ENCODE results near the gene TMEM202.

TMEM202 gene, protein sequence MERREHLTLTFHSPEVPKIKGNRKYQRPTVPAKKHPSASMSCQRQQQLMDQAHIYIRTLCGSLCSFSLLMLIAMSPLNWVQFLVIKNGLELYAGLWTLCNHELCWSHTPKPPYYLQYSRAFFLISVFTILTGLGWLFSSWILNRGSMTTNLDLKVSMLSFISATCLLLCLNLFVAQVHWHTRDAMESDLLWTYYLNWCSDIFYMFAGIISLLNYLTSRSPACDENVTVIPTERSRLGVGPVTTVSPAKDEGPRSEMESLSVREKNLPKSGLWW

DNA sequence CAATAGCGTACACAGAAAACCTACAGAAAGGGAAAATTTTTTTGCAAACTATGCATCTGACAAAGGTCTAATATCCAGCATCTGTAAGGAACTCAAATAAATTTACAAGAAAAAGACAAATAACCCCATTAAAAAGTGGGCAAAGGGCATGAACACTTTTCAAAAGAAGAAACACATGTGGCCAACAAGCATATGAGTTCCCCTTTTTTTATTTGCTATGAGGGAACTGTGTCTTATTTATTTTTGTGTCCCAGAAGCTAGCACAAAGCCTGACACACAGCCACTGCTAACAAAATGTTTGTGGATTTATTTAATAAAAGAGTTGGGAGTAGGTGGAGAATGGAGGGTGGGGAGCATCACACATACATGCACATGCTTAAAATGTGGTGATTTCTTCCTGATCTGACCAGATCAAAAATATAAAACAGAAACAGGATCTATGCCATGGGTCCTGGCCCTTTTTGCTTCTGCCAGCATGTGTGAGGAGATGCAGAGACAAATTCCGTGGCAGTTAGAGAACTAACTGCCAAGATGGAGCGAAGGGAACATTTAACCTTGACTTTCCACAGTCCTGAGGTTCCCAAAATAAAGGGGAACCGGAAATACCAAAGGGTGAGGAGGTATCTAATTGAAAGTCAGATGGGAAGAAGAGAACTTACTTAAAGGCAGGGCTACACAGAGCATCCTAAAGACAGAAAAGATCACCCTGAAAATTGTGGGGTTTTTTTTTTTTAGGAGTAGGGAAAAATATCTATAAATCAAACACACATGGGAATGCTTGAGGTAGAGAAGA, at the start of gene TMEM202:
TSS of gene TMEM202 (plus strand) at position 510 of the 793 bp plus-strand sequence. CDS start at position 532, 22 bp downstream.
- Histone ChIP-seq H3K4me1 (ENCODE audit: insufficient read depth, low read length, severe bottlenecking) (no peaks in the 10 kb centered on the region), H3K4me3 (ENCODE audit: low read depth, low read length, poor library complexity, severe bottlenecking) (no peak within 1 kb of the TSS), H3K36me3 (ENCODE audit: insufficient read depth, low read length) (no peaks in the 10 kb centered on the region), H3F3A (ENCODE audit: insufficient read depth, low read length) (no peaks in the 10 kb centered on the region), H3K4me2 (ENCODE audit: low read length) (no peak within 1 kb of the TSS), H2AFZ (ENCODE audit: low read length) (no peak within 1 kb of the TSS), H3K79me2 (ENCODE audit: insufficient read depth, low read length) (no peaks in the 10 kb centered on the region), H4K20me1 (ENCODE audit: insufficient read depth, low read length) (no peaks in the 10 kb centered on the region), H3K27ac (ENCODE audit: low read depth, low read length, poor library complexity, severe bottlenecking) (no peak within 1 kb of the TSS), H3K9me3 (ENCODE audit: low read length) (no peaks in the 10 kb centered on the region), H3K27me3 (ENCODE audit: insufficient read depth, low read length) (no peaks in the 10 kb centered on the region), H3K9ac (ENCODE audit: low read length) (no peak within 1 kb of the TSS), H3K9me2 (ENCODE audit: low read depth, low read length) (no peaks in the 10 kb centered on the region)
- no peak for TF ChIP-seq EZH2 (IDR thresholded peaks at IDR 0.05; ENCODE audit: borderline replicate concordance, low read length)
- TF ChIP-seq, protein P1, sequence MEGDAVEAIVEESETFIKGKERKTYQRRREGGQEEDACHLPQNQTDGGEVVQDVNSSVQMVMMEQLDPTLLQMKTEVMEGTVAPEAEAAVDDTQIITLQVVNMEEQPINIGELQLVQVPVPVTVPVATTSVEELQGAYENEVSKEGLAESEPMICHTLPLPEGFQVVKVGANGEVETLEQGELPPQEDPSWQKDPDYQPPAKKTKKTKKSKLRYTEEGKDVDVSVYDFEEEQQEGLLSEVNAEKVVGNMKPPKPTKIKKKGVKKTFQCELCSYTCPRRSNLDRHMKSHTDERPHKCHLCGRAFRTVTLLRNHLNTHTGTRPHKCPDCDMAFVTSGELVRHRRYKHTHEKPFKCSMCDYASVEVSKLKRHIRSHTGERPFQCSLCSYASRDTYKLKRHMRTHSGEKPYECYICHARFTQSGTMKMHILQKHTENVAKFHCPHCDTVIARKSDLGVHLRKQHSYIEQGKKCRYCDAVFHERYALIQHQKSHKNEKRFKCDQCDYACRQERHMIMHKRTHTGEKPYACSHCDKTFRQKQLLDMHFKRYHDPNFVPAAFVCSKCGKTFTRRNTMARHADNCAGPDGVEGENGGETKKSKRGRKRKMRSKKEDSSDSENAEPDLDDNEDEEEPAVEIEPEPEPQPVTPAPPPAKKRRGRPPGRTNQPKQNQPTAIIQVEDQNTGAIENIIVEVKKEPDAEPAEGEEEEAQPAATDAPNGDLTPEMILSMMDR (IDR thresholded peaks at IDR 0.05; ENCODE audit: low read length): no peak

DNA sequence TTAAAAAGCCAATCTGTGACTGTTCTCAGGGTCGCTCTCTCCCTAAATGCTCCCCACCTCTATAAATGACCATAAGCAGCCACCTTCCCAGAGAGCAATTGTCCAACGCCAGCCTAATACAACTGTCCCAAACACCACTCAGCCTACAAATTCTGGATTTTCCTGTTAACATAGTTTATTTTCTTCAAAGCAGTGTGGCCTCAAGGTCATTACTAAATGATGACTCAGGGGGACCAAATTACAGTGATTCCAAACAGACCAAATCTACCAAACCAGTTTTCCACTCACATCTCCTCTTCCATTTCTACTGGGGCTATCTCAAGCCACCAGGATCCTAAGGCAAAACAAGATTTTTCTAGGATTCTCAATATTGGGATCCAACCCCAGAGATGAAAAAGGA, 44.8 kb upstream of the TMEM202 start:
- H3F3A ChIP-seq (ENCODE audit: insufficient read depth, low read length): no peaks in the 10 kb centered on the region
- no peaks in the 10 kb centered on the region for H3K79me2 ChIP-seq (ENCODE audit: insufficient read depth, low read length)
- H2AFZ ChIP-seq (ENCODE audit: low read length): no peak overlapping the region
- no peak overlapping the region for H3K4me3 ChIP-seq (ENCODE audit: low read depth, low read length, poor library complexity, severe bottlenecking)
- no peaks in the 10 kb centered on the region for H3K9me3 ChIP-seq (ENCODE audit: low read length)
- H3K27ac ChIP-seq (ENCODE audit: low read depth, low read length, poor library complexity, severe bottlenecking): no peak overlapping the region
- no peaks in the 10 kb centered on the region for H3K27me3 ChIP-seq (ENCODE audit: insufficient read depth, low read length)
- peaks cover 67% of the 10 kb centered on the region for H3K36me3 ChIP-seq (ENCODE audit: insufficient read depth, low read length)
- TF ChIP-seq EZH2 (IDR thresholded peaks at IDR 0.05; ENCODE audit: borderline replicate concordance, low read length): no peak
- TF ChIP-seq, protein P1 (IDR thresholded peaks at IDR 0.05; ENCODE audit: low read length): no peak
- no peaks in the 10 kb centered on the region for H4K20me1 ChIP-seq (ENCODE audit: insufficient read depth, low read length)
- no peaks in the 10 kb centered on the region for H3K4me1 ChIP-seq (ENCODE audit: insufficient read depth, low read length, severe bottlenecking)
- H3K9ac ChIP-seq (ENCODE audit: low read length): no peak overlapping the region
- H3K9me2 ChIP-seq (ENCODE audit: low read depth, low read length): no peaks in the 10 kb centered on the region
- no peak overlapping the region for H3K4me2 ChIP-seq (ENCODE audit: low read length)

DNA sequence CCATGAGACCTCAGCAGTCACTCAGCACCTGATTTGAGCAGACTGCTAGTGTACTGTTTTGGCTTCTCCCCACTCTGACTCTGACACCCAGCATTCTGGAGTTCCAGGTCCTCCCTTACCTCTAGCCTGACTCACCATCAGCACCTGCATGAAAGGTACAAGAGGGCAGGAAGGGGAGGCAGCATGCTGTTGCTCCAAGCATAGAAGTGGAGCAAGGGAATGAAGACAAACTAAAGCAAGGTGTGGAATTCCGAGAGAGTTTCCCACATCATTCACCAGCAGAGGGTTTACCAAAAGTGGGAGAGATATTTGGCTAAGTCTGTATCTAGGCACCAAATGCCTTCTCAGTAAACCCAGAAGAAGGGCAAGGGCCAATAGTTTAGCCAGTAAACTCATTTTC, 43.6 kb upstream of the TMEM202 start:
- Histone ChIP-seq H3K79me2 (ENCODE audit: insufficient read depth, low read length) (no peaks in the 10 kb centered on the region), H3K4me1 (ENCODE audit: insufficient read depth, low read length, severe bottlenecking) (peaks cover 7% of the 10 kb centered on the region), H3K4me3 (ENCODE audit: low read depth, low read length, poor library complexity, severe bottlenecking) (no peak overlapping the region), H3K36me3 (ENCODE audit: insufficient read depth, low read length) (peaks cover 56% of the 10 kb centered on the region), H3K9ac (ENCODE audit: low read length) (no peak overlapping the region), H4K20me1 (ENCODE audit: insufficient read depth, low read length) (no peaks in the 10 kb centered on the region), H3K9me3 (ENCODE audit: low read length) (no peaks in the 10 kb centered on the region), H3K27ac (ENCODE audit: low read depth, low read length, poor library complexity, severe bottlenecking) (no peak overlapping the region), H3K4me2 (ENCODE audit: low read length) (no peak overlapping the region), H3K9me2 (ENCODE audit: low read depth, low read length) (no peaks in the 10 kb centered on the region), H3K27me3 (ENCODE audit: insufficient read depth, low read length) (no peaks in the 10 kb centered on the region), H2AFZ (ENCODE audit: low read length) (no peak overlapping the region), H3F3A (ENCODE audit: insufficient read depth, low read length) (no peaks in the 10 kb centered on the region)
- no peak for TF ChIP-seq EZH2 (IDR thresholded peaks at IDR 0.05; ENCODE audit: borderline replicate concordance, low read length)
- TF ChIP-seq, protein P1 (IDR thresholded peaks at IDR 0.05; ENCODE audit: low read length): no peak

Data from OCI-LY1 (cell line).